Lower leg skin (tissue), 3 donors: ENCODE results near the gene LARP7.

Source experiments
- POLR2A ChIP-seq, 2 donors: fragments of 450-650 bp; IDR thresholded peaks; one replicate each; pipeline ENCODE4 v1.6.1; 2016 to 2017; ENCODE audit warnings: antibody characterized with exemption in 2 of 2, mild to moderate bottlenecking in 1 of 2, moderate library complexity in 1 of 2
- TF ChIP-seq, protein P1 (sequence below), 3 donors: fragments of 450-650 bp; IDR thresholded peaks; one replicate each; pipeline ENCODE4 v1.5.1; 2016; ENCODE audit warnings: antibody characterized with exemption in 3 of 3, mild to moderate bottlenecking in 3 of 3, moderate library complexity in 2 of 3

DNA sequence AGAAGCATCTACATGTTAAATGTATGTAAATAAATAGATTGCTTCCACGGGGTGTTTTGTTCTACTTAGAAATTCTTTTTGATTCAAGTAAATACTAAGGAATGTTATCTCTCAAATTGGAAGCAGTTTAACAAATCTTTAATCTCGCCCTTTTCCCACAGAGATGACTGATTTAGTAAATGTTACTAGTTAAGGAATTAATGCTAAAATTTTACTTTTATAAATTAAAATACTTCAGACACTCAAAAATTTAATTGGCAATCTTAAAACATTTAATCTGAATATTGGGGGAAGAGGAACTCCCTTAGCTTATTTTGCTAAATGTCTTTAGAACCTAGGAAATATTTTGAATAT is 12.1 kb downstream of the LARP7 start:
- TF ChIP-seq, protein P1, sequence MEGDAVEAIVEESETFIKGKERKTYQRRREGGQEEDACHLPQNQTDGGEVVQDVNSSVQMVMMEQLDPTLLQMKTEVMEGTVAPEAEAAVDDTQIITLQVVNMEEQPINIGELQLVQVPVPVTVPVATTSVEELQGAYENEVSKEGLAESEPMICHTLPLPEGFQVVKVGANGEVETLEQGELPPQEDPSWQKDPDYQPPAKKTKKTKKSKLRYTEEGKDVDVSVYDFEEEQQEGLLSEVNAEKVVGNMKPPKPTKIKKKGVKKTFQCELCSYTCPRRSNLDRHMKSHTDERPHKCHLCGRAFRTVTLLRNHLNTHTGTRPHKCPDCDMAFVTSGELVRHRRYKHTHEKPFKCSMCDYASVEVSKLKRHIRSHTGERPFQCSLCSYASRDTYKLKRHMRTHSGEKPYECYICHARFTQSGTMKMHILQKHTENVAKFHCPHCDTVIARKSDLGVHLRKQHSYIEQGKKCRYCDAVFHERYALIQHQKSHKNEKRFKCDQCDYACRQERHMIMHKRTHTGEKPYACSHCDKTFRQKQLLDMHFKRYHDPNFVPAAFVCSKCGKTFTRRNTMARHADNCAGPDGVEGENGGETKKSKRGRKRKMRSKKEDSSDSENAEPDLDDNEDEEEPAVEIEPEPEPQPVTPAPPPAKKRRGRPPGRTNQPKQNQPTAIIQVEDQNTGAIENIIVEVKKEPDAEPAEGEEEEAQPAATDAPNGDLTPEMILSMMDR (IDR thresholded peaks at IDR 0.05), result no peak
- no peak for TF ChIP-seq POLR2A (IDR thresholded peaks at IDR 0.05)
